SK-MEL-5 (cell line): ENCODE results near the gene NUP62CL. TPM values are rescaled to one million over a fixed set of nuclear protein-coding genes. Genes with fewer than 3 reads are reported as not detected.
"Not testable (repeated sequence)": the region's sequence is repeated elsewhere in the genome, so short reads cannot be mapped to it uniquely, and the experiment has no call there.

ENCODE experiments used
- DNase-seq: peaks from one replicate; pipeline ENCODE4 v3.0.0-alpha.2; 2016; ENCODE audit warnings: low read depth, low spot score
- in situ Hi-C: cut with HindIII; loops from 2 replicates; pipeline ENCODE4 v1.10.0; 2016; ENCODE audit warnings: low sequenced_read_pairs, high pct_unique_total_duplicates, low pct_unique_long_range_greater_than_20kb
- polyA plus RNA-seq, 2 experiments: library from polyadenylated mRNA; depleted of rRNA; stranded (reverse); fragments of >200 nt; gene quantifications; 2 replicates each; pipeline ENCODE4 v1.2.3, GENCODE V29; 2015
- total RNA-seq: library from RNA; depleted of rRNA; stranded (reverse); fragments of >200 nt; shearing (Covaris generic); gene quantifications from 2 replicates; pipeline ENCODE4 v1.2.3, GENCODE V29; 2014; rRNA removed

Gene NUP62CL
- 4.5 and 4.6 TPM in 2 replicates for total RNA-seq
- polyA plus RNA-seq (2015; cell fraction: cytosol; rRNA removed): 5.3 and 6.1 TPM in 2 replicates
- polyA plus RNA-seq (2015; cell fraction: nucleus; rRNA removed): 5.4 and 14.6 TPM in 2 replicates

GRCh38 chrX:107205770-107206696 lies at the start of gene NUP62CL, which contains the start of gene DNAAF6:
Gene NUP62CL (minus strand): TSS chrX:107206433. CDS start chrX:107175146, 31,287 bp downstream.
Gene DNAAF6 (plus strand): TSS chrX:107206611. CDS start chrX:107212876, 6,265 bp downstream.
- in situ Hi-C loops: no loop called here
- DNase-seq: peak; percentile 80

GRCh38 chrX:107228486-107228819 lies 22.2 kb upstream of the NUP62CL start:
- DNase-seq: no peak
- in situ Hi-C loops: no loop called here

- in situ Hi-C loops: no loop called here
Measured at GRCh38 chrX:107227780-107228485, 21.7 kb upstream of the NUP62CL start.

GRCh38 chrX:107226757-107227156 lies 20.5 kb upstream of the NUP62CL start:
- in situ Hi-C loops: no loop called here
- no peak for DNase-seq

More at GRCh38 chrX:107227780-107228485, 21.7 kb upstream of the NUP62CL start:
- DNase-seq: no peak

GRCh38 chrX:107213477-107213876 lies 7.2 kb upstream of the NUP62CL start:
- DNase-seq: no peak
- in situ Hi-C loops: no loop called here

GRCh38 chrX:107207943-107208342 lies 1.7 kb upstream of the NUP62CL start:
- in situ Hi-C loops: no loop called here
- DNase-seq: no peak

GRCh38 chrX:107207089-107207488 lies 856 bp upstream of the NUP62CL start:
- no peak for DNase-seq

GRCh38 chrX:107206697-107207065 lies 448 bp upstream of the NUP62CL start:
- no peak for DNase-seq
- in situ Hi-C loops: no loop called here

More at GRCh38 chrX:107207089-107207488, 856 bp upstream of the NUP62CL start:
- in situ Hi-C loops: no loop called here

GRCh38 chrX:107204068-107204605 lies 2.1 kb downstream of the NUP62CL start:
- in situ Hi-C loops: no loop called here
- DNase-seq: no peak

GRCh38 chrX:107199491-107199890 lies 6.7 kb downstream of the NUP62CL start:
- in situ Hi-C loops: no loop called here
- no peak for DNase-seq

- in situ Hi-C loops, DNase-seq: not testable (repeated sequence)
Measured at GRCh38 chrX:107198074-107198473, 8.2 kb downstream of the NUP62CL start.

GRCh38 chrX:107197319-107197718 lies 8.9 kb downstream of the NUP62CL start:
- in situ Hi-C loops: no loop called here
- DNase-seq: no peak

- in situ Hi-C loops: no loop called here
- no peak for DNase-seq
Measured at GRCh38 chrX:107171369-107172102, 34.7 kb downstream of the NUP62CL start.

GRCh38 chrX:107168712-107169111 lies 37.5 kb downstream of the NUP62CL start:
- no peak for DNase-seq
- in situ Hi-C loops: no loop called here

GRCh38 chrX:107168257-107168656 lies 38.0 kb downstream of the NUP62CL start:
- DNase-seq: no peak
- in situ Hi-C loops: no loop called here

GRCh38 chrX:107167163-107167921 lies 38.9 kb downstream of the NUP62CL start:
- in situ Hi-C loops: no loop called here
- DNase-seq: no peak

- DNase-seq, in situ Hi-C loops: not testable (repeated sequence)
Measured at GRCh38 chrX:107157618-107158017, 48.6 kb downstream of the NUP62CL start.
